ENCODE results near the gene MAGED2. TPM values are rescaled to one million over a fixed set of nuclear protein-coding genes. Genes with fewer than 3 reads are reported as not detected.
"Not testable (repeated sequence)": the region's sequence is repeated elsewhere in the genome, so short reads cannot be mapped to it uniquely, and the experiment has no call there.

The MAGED2 gene
- total RNA-seq = 71.9 TPM
- long read RNA-seq, transcript MAGED2-201 (12 exons, 1,958 nt) = minor isoform, 6 of 93 reads
- long read RNA-seq, transcript MAGED2-206 (13 exons, 2,189 nt) = major isoform, 31 of 93 reads
- long read RNA-seq, transcript MAGED2-203 (12 exons, 2,066 nt) = minor isoform, 13 of 93 reads
- long read RNA-seq, transcript MAGED2-204 (13 exons, 2,048 nt) = minor isoform, 23 of 93 reads
- long read RNA-seq, partial matches to known transcripts = 13 of 93 reads
- long read RNA-seq, other reads (novel, unspliced or antisense) = 7 of 93 reads

DNA sequence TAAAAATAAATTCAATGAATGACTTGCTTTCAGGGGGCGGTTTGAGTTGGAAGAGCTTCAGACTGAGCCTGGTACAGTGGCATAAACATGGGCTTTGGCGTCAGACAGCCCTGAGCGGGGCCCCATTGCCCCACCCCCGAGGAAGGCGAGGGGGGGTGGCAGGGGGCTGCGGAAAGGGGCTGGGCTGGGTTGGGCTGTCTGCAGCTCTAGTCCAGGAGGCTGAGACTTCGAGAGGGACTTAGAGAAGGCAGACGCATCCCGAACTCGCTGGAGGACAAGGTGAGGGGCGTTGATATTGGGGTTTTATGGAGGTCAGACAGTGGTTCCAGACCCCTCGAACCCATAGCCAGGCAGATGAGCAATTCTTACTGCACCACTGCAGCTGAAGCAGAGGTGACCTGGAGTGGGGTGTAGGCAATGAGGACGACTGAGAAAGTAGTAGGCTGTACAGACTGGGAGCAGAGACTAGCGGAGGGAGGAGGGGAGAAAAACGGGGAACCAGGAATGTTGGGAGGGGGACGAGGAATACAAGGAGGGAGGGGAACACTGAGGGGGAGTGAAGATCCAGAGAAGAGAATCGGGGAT, at the start of gene MAGED2:
Gene MAGED2 (plus strand): TSS at position 222 of the 585 bp plus-strand sequence. CDS start 1,587 bp downstream, outside the sequence.
- DNase-seq (ENCODE audit: missing footprints) (no peak), ATAC-seq (peak; percentile 45)
- intact Hi-C loops (cut with DNase I) = loop anchor here (1.0 to 5.0 kb wide), 2 partner anchors 168 to 195 kb away; partner anchors contain the start of gene APEX2

DNA sequence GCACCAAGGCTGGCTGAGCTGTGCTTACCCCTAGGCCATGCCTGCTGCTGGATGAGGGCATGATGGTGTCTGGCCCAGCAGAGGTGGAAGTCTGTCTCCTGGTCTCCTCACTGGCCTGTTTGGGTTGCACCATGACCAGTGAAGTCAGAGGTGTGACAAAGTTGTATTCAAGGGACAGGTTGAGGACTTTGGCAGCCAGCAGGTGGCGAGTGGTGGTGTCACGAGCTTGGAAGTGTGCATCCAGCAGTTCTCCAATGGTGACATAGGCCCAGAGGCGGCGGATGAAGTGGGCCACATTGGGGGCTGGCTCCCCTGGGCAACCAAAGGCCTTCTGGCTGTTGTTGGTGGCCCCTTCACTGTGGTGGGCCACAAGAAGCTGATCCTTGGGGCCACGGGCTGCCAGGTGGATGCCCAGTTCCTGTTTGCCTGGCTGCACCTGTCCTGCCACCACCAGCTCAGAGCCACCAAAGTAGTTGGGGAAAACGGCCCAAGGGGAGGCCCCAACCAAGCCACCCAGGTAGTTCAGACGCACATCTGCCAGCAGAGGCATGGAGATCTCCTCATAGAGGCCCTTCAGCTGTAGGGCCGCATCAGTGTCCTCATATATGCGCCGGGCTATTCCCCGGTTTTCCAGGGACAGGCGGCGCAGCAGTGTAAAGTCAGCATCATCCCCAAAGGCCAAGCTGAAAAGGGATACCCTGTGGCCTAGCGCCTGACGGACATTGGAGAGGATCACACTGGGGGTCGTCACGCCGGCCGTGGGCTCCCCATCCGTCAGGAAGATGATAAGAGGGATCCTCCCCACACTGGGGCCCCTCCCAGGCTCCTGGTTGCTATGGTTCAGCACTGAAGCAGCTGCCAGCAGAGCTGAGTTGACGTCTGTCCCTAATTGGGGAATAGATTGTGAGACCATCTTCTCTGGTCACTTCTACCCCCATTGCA, 49.2 kb upstream of the MAGED2 start:
- DNase-seq (ENCODE audit: missing footprints) (no peak), ATAC-seq (no peak)
- intact Hi-C loops (cut with DNase I) = no loop called here

GRCh38 chrX:54774391-54775094, 33.0 kb upstream of the MAGED2 start:
- DNase-seq (ENCODE audit: missing footprints); intact Hi-C loops (cut with DNase I): not testable (repeated sequence)
- ATAC-seq = peak; percentile 74

DNA sequence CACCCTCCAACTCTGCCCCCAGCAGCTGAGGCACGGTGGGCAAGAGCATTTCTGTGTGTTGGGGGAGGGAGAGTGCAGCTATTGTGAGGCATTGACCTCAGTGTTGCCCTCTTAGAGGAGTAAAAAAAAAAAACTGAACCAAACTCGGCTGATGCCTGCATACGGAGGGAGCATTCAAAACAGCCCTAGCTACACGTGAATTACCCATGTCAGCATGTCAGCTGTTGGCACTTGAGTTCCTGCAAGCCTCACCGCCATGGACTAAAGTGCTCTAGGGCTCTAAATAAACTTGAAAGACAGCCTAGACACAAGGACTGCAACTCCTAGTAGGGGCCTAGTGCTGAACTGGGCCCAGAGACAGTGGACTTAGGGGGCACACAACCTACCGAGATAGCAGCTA, 31.5 kb upstream of the MAGED2 start:
- no peak for ATAC-seq
- intact Hi-C loops (cut with DNase I) = no loop called here

DNA sequence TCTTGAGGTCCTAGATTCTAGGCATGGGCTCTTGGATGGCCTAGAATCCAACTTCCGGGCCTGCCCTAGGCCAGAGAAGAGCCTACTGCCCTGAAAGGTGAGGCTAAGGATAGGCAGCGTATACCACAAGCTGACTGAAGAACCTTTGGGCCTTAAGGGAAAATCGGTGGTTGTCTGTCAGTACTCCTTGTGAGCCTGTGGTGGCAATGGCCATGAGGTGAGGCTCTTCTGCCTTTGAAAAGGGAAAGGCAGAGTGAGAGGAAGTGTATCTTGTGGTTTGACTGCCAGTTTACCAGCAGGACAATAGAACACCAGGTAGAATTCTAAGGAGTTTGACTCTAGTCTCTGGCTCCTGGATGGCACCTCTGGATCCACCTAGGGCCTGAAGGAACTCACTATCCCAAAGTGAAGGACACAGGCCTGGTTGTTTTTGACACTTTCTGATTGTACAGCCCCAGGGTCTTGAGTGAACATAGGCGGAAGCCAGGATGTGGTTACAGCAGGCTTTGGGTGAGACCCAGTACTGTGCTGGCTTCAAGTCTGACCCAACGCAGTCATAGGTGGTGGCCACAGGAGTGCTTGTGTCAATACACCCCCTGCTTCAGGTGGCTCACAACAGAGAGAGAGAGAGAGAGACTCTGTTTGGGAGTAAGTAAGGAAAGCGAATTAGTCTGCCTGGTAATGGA, 30.4 kb upstream of the MAGED2 start:
- intact Hi-C loops (cut with DNase I) = no loop called here
- no peak for ATAC-seq
- no peak for DNase-seq (ENCODE audit: missing footprints)

More for the DNA sequence above, 31.5 kb upstream of the MAGED2 start:
- DNase-seq (ENCODE audit: missing footprints) = no peak

DNA sequence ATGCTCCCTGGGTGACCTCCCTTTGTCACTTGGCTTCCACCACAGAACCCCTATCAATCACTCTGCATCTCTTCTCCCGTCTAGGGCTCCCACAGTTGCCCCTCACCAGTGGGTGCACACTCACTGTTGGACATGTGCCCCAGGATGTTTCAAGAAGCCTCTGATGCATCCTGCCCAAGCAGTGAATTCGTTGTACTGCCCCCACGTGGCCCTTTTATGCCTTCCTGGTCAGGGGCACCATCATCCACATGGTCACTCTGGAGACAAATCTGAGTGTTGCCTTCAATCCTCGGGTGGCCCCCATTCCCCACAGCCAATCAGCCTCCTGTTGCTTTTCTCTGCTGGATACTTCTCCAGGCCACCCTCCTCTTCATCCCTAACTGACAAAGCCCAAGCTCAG, 21.6 kb upstream of the MAGED2 start:
- no peak for DNase-seq (ENCODE audit: missing footprints)
- no peak for ATAC-seq
- intact Hi-C loops (cut with DNase I) = no loop called here

- intact Hi-C loops (cut with DNase I) = no loop called here
- DNase-seq (ENCODE audit: missing footprints) = no peak
- no peak for ATAC-seq
These were observed 20.6 kb upstream of the MAGED2 start for GRCh38 chrX:54786967-54787366.

DNA sequence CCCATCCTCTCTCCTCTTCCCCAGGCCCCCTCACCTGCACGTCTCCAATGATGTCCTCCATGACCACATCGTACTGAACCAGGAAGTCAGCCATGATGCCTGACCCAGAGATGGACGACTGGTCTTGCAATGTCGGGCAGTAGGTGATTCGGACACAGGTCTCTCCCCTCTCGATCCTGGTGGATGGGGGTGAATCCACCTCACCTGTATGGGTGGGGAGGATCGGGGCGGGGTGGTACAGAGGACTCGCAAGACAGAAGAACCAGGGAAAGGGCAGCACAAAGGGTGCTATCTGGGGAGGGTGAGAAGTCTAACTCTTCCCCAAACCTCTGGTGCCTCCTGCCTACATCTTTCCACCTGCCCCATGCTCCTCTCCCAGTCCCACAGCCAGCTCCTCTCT, 19.1 kb upstream of the MAGED2 start:
- DNase-seq (ENCODE audit: missing footprints) (no peak), ATAC-seq (no peak)
- intact Hi-C loops (cut with DNase I) = no loop called here

DNA sequence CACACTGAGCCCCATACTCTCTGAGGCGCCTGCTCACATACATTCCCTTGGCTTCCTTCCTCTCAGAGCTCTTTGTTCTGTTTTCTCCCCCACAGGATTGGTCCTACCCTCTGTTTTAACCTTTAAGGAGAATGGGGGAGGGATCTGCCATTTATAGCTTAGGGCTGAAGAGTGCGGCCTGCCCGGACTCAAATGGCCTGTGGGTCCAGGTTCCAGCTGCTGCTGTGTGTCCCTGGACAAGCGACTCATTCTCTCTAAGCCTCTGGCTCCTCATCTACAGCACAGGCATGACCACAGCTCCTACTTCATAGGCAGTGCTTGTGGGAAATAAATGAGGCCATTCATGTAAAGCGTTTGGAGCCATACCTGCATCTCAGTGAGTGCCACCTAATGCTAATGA, 18.1 kb upstream of the MAGED2 start:
- ATAC-seq; intact Hi-C loops (cut with DNase I); DNase-seq (ENCODE audit: missing footprints): not testable (repeated sequence)

- intact Hi-C loops (cut with DNase I) = no loop called here
- DNase-seq (ENCODE audit: missing footprints) = no peak
- ATAC-seq = no peak
These were observed 13.5 kb upstream of the MAGED2 start for GRCh38 chrX:54794028-54794427.

DNA sequence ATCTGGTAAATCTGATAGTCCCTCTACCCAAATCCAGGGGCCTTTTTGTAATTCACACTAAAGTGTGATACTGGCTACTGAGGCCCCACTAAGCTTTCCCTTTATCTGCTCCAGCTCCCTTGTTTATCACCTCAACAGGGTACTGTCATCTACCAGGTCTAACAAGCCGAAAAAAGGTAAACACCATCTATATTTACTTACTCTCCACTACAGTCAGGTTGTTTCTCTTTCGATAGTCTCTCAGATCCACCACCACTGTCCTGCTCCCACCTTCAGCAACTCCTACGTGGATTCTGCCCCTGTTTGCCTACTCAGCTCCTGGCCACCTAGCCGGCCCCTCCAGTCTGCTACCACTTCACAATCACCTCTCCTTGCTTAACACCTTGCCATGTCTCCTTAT, 12.8 kb upstream of the MAGED2 start:
- ATAC-seq (no peak), DNase-seq (ENCODE audit: missing footprints) (no peak)
- intact Hi-C loops (cut with DNase I) = no loop called here

DNA sequence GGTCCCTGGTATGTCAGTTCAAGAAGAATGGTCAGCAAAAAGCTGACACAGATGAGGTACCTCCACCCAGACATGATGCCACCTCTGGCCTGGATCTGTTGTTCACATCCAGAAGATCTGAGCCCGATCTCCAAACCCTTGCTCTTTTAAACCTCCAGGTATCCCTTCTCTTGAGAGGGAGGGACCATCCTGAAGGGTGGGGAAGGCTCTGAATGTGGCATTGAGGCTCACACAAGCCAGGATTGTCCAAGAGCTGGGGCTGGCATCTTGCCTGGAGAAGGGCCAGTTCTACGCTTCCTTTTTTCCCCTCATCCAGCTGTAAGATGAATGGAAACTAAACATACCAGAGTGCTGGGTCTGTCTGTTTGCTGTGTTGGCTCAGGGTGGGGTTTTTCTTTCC, 9.4 kb upstream of the MAGED2 start, which contains the start of gene ITIH6:
Gene ITIH6 (minus strand): TSS at position 119 of the 400 bp plus-strand sequence. CDS start 45 bp downstream, at position 74.
- intact Hi-C loops (cut with DNase I) = no loop called here
- ATAC-seq = no peak
- no peak for DNase-seq (ENCODE audit: missing footprints)

DNA sequence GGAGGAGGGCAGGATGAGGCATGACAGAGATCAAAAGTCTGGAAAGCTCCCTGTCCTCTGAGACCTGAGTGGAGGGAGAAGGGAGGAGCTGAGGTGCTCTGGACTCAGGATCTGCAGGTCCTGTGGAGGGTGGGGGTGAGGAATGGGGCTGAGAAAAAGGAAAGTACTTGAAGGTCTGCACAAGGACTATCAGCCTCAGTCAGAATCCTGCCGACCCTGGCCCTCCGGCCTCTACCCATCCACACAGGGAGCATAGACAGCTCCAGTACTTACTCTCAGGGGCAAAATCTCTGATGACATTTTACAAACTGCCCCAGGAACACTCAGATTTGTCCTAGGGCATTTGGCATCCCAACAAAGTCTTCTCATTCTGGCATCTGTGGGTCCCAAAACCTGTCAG, 8.5 kb upstream of the MAGED2 start:
- DNase-seq (ENCODE audit: missing footprints) (no peak), ATAC-seq (no peak)
- intact Hi-C loops (cut with DNase I) = no loop called here

- DNase-seq (ENCODE audit: missing footprints) (peak; percentile 81), ATAC-seq (peak; percentile 91)
- intact Hi-C loops (cut with DNase I) = loop anchor here (1.0 to 5.0 kb wide), 2 partner anchors 169 to 194 kb away; partner anchors contain the start of gene APEX2
These were observed 612 bp downstream of the MAGED2 start for GRCh38 chrX:54808109-54808604.

GRCh38 chrX:54808605-54809483, 1.3 kb downstream of the MAGED2 start:
- DNase-seq (ENCODE audit: missing footprints) (peak; percentile 96), ATAC-seq (peak; percentile 94)
- intact Hi-C loops (cut with DNase I) = loop anchor here (1.0 to 5.0 kb wide), 2 partner anchors 170 to 193 kb away; partner anchors contain the start of gene APEX2

DNA sequence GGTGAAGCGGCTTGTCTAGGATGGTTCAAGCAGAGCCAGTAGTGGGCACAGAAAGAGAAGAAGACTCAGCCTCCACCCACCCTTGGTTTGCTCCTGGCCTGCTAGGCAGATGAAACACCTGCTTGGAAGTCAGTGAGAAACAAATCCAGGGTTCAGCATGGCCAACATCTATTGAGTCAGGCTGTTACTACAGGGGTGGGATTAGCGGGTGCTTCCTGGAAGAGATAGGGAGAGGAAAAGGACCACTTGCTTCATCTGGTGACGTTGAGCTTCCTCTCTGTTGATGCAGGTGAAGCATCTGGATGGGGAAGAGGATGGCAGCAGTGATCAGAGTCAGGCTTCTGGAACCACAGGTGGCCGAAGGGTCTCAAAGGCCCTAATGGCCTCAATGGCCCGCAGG, 3.0 kb downstream of the MAGED2 start:
- intact Hi-C loops (cut with DNase I) = no loop called here
- ATAC-seq (no peak), DNase-seq (ENCODE audit: missing footprints) (no peak)

DNA sequence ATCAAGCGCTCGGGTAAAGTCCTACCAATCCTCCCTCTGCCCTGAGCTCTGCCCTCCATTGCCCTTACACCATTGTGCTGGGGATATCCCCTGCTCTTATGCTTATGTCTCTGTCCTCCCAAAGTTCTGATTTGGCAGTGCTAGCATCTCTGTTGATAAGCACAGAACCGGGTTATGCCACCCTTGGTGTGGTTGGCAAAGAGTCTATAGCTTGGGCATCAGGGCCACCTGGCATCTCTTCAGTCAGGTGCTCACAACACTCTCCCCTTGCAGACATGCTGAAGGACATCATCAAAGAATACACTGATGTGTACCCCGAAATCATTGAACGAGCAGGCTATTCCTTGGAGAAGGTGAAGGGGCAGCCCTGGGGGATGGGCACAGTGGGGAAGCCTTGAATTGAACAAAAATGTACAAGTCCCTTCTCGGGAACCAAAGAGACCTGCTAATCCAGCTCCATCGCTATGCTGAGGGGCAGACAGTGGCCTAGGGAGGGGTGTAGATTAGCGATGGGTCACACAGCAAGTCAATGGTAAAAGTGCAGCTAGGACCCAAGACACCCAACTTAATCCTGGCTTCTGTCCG, 3.8 kb downstream of the MAGED2 start:
- DNase-seq (ENCODE audit: missing footprints) (no peak), ATAC-seq (no peak)
- intact Hi-C loops (cut with DNase I) = no loop called here
